ENCODE data around the gene ACAA1. TPM values are rescaled to one million over a fixed set of nuclear protein-coding genes. Genes with fewer than 3 reads are reported as not detected.

Gene ACAA1
- total RNA-seq, 4 donors from 2014 or later: 22.3 to 54.1 (median 37.6) TPM

- peak in 1 of 2 donors; percentile 3 for DNase-seq
- H3K27ac ChIP-seq: no peak overlapping the region
- no peak overlapping the region for H3K4me3 ChIP-seq
- H3K36me3 ChIP-seq: no peaks in the 10 kb centered on the region
- no peaks in the 10 kb centered on the region for H3K9me3 ChIP-seq
- no peaks in the 10 kb centered on the region for H3K4me1 ChIP-seq
- H3K27me3 ChIP-seq: no peaks in the 10 kb centered on the region
- intact Hi-C loops (cut with DNase I; ENCODE audit: low total_unique reads): no loop called here
- no peak for TF ChIP-seq POLR2A (IDR thresholded peaks at IDR 0.05)
- TF ChIP-seq, protein P1, sequence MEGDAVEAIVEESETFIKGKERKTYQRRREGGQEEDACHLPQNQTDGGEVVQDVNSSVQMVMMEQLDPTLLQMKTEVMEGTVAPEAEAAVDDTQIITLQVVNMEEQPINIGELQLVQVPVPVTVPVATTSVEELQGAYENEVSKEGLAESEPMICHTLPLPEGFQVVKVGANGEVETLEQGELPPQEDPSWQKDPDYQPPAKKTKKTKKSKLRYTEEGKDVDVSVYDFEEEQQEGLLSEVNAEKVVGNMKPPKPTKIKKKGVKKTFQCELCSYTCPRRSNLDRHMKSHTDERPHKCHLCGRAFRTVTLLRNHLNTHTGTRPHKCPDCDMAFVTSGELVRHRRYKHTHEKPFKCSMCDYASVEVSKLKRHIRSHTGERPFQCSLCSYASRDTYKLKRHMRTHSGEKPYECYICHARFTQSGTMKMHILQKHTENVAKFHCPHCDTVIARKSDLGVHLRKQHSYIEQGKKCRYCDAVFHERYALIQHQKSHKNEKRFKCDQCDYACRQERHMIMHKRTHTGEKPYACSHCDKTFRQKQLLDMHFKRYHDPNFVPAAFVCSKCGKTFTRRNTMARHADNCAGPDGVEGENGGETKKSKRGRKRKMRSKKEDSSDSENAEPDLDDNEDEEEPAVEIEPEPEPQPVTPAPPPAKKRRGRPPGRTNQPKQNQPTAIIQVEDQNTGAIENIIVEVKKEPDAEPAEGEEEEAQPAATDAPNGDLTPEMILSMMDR (IDR thresholded peaks at IDR 0.05): no peak
Measured at GRCh38 chr3:38120693-38121450, 16.1 kb downstream of the ACAA1 start.

GRCh38 chr3:38119821-38120692 lies 16.9 kb downstream of the ACAA1 start:
- no peaks in the 10 kb centered on the region for H3K9me3 ChIP-seq
- H3K27ac ChIP-seq: no peak overlapping the region

DNA sequence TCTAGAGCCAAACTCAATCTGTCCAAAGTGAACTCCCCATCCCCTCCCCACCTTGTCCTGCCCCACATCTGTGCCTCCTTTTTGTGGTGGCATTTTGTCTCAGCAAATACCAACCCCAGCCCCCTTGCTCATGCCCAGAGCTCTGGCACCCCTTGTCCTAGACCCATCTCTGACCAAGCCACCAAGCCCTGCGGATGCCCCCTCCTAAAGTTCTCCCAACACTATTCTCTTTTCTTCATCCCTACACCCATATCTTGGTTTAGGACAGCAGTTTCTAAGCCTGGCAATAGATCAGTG lies 17.7 kb downstream of the ACAA1 start:
- no peaks in the 10 kb centered on the region for H3K9me3 ChIP-seq
- no peak overlapping the region for H3K27ac ChIP-seq
- DNase-seq: peak in 1 of 2 donors; percentile 14
- no peaks in the 10 kb centered on the region for H3K36me3 ChIP-seq
- no peak overlapping the region for H3K4me3 ChIP-seq
- intact Hi-C loops (cut with DNase I; ENCODE audit: low total_unique reads): no loop called here
- no peaks in the 10 kb centered on the region for H3K27me3 ChIP-seq
- TF ChIP-seq POLR2A (IDR thresholded peaks at IDR 0.05): no peak
- TF ChIP-seq, protein P1 (IDR thresholded peaks at IDR 0.05): no peak
- H3K4me1 ChIP-seq: no peaks in the 10 kb centered on the region

More at GRCh38 chr3:38119821-38120692, 16.9 kb downstream of the ACAA1 start:
- no peaks in the 10 kb centered on the region for H3K36me3 ChIP-seq
- TF ChIP-seq, protein P1 (IDR thresholded peaks at IDR 0.05): no peak
- TF ChIP-seq POLR2A (IDR thresholded peaks at IDR 0.05): no peak
- H3K27me3 ChIP-seq: no peaks in the 10 kb centered on the region
- no peaks in the 10 kb centered on the region for H3K4me1 ChIP-seq
- DNase-seq: peak in 1 of 2 donors; percentile 9
- no peak overlapping the region for H3K4me3 ChIP-seq
- intact Hi-C loops (cut with DNase I; ENCODE audit: low total_unique reads): no loop called here

DNA sequence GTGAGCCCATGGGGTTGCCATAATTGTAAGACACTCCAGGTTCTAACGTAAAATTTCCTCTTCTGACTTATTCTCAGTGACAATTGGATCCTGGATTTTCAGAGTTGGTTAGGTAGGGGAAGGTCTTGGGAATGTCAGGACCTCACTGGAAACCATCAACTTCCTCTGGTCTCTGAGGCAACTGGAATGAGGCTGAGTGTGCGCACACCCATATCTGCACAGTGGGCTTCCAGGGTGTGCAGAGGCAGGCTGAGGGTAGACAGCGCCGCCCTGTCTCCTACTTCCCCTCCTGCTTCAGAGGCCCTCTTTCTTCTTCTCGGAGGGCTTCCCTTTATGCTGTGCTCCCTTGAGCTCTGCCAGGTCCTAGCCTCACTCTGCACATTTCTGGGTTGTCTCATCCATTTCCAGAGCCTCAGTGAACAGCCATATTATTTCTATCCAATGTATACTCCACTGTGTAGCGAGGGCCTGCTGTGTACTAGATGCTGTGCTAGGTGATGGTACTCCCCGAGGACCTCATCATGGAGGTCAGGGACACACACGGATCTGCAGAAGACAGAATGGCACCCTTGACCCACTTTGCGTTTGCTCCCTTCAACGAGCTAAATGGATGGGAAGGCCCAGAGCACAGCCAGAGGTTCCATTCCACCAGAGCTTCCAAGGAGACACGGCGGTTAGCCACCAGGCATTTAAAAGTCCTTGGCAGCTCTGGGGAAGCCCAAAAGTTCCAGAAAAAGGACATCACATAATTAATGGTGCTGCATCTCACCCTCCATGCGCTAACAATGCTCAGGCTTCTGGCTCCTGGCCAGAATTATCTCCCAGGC lies 18.3 kb downstream of the ACAA1 start:
- Histone ChIP-seq H3K27me3 (no peaks in the 10 kb centered on the region), H3K4me1 (no peaks in the 10 kb centered on the region), H3K36me3 (no peaks in the 10 kb centered on the region), H3K9me3 (no peaks in the 10 kb centered on the region), H3K27ac (no peak overlapping the region), H3K4me3 (no peak overlapping the region)
- TF ChIP-seq, protein P1 (IDR thresholded peaks at IDR 0.05): no peak
- TF ChIP-seq POLR2A (IDR thresholded peaks at IDR 0.05): no peak
- intact Hi-C loops (cut with DNase I; ENCODE audit: low total_unique reads): no loop called here
- no peak for DNase-seq

All from uterus (tissue), 4 donors.